ENCODE results near the gene HOXA6. TPM values are rescaled to one million over a fixed set of nuclear protein-coding genes. Genes with fewer than 3 reads are reported as not detected.

Gene HOXA6
- total RNA-seq, 2 donors from 2014 or later: 10.9 to 29.6 TPM

GRCh38 chr7:27108390-27109127, 39.0 kb downstream of the HOXA6 start:
- Histone ChIP-seq H3K27ac (peak overlapping the region; percentile 92), H3K9ac (ENCODE audit: low read depth in 2 of 2, low read length in 2 of 2) (peak overlapping the region; percentile 61 to 73), H3K36me3 (no peaks in the 10 kb centered on the region), H3K9me3 (no peaks in the 10 kb centered on the region), H3K4me1 (peaks cover 9% of the 10 kb centered on the region), H3K4me3 (peak overlapping the region; percentile 3), H3K27me3 (no peaks in the 10 kb centered on the region)
- peak; percentile 68 for DNase-seq
- no peak for TF ChIP-seq CTCF (IDR thresholded peaks at IDR 0.05)
- intact Hi-C loops (cut with DNase I): loop anchor here (5.0 kb wide), 1 partner anchor 34 kb away; the partner anchor contains the start of gene HOXA5

GRCh38 chr7:27107391-27108381, 39.9 kb downstream of the HOXA6 start:
- H3K36me3 ChIP-seq: no peaks in the 10 kb centered on the region
- H3K27ac ChIP-seq: peak overlapping the region; percentile 92
- H3K4me1 ChIP-seq: peaks cover 9% of the 10 kb centered on the region
- H3K9ac ChIP-seq (ENCODE audit: low read depth in 2 of 2, low read length in 2 of 2): peak overlapping the region; percentile 61 to 73
- TF ChIP-seq CTCF (IDR thresholded peaks at IDR 0.05): no peak
- no peaks in the 10 kb centered on the region for H3K27me3 ChIP-seq
- intact Hi-C loops (cut with DNase I): loop anchor here (5.0 kb wide), 1 partner anchor 35 kb away; the partner anchor contains the start of gene HOXA5
- no peaks in the 10 kb centered on the region for H3K9me3 ChIP-seq
- peak; percentile 66 for DNase-seq
- H3K4me3 ChIP-seq: peak overlapping the region; percentile 3

GRCh38 chr7:27106901-27107240, 40.7 kb downstream of the HOXA6 start:
- Histone ChIP-seq H3K9me3 (no peaks in the 10 kb centered on the region), H3K27ac (peak overlapping the region; percentile 92), H3K36me3 (no peaks in the 10 kb centered on the region), H3K27me3 (no peaks in the 10 kb centered on the region), H3K4me3 (peak overlapping the region; percentile 26), H3K4me1 (peaks cover 9% of the 10 kb centered on the region), H3K9ac (ENCODE audit: low read depth in 2 of 2, low read length in 2 of 2) (peak overlapping the region; percentile 56 to 58)
- no peak for DNase-seq
- intact Hi-C loops (cut with DNase I): loop anchor here (5.0 kb wide), 1 partner anchor 35 kb away; the partner anchor contains the start of gene HOXA5
- TF ChIP-seq CTCF (IDR thresholded peaks at IDR 0.05): no peak

- no peaks in the 10 kb centered on the region for H3K27me3 ChIP-seq
- intact Hi-C loops (cut with DNase I): loop anchor here (5.0 kb wide), 1 partner anchor 36 kb away; the partner anchor contains the start of gene HOXA5
- peak overlapping the region; percentile 56 to 58 for H3K9ac ChIP-seq (ENCODE audit: low read depth in 2 of 2, low read length in 2 of 2)
- H3K4me3 ChIP-seq: peak overlapping the region; percentile 26
- peaks cover 9% of the 10 kb centered on the region for H3K4me1 ChIP-seq
- no peaks in the 10 kb centered on the region for H3K36me3 ChIP-seq
- peak; percentile 60 for DNase-seq
- H3K27ac ChIP-seq: peak overlapping the region; percentile 92
- TF ChIP-seq CTCF (IDR thresholded peaks at IDR 0.05): no peak
- no peaks in the 10 kb centered on the region for H3K9me3 ChIP-seq
These were observed 41.2 kb downstream of the HOXA6 start for GRCh38 chr7:27106181-27106900.

All from colonic mucosa (tissue), 4 donors.